K562 (cell line): ENCODE data around the gene DIP2A. TPM values are rescaled to one million over a fixed set of nuclear protein-coding genes. Genes with fewer than 3 reads are reported as not detected.

ENCODE experiments used
- ATAC-seq: fragments of 200-7000 bp; cut with Tn5 transposase; 3 replicates; pipeline ENCODE4 v1.9.1; 2020; ENCODE audit warnings: moderate library complexity
- BruUV-seq: library from RNA; stranded (reverse); fragments of 400-500 nt; replicated peaks from 2 replicates; lab custom pipeline; 2021; lab: Mats Ljungman, UMichigan
- CTCF ChIA-PET: fragments of 300-600 bp; formaldehyde crosslinking; extraction: SDS; loops from one replicate; lab custom pipeline; 2021; ENCODE audit warnings: low intra/inter-chr PET ratio; lab: Yijun Ruan, JAX
- POLR2A ChIA-PET: fragments of 300-600, 350-650 bp; sonication (Branson Sonifier 250); formaldehyde crosslinking; extraction: SDS; loops from one replicate; lab custom pipeline; 2021; ENCODE audit warnings: antibody characterized with exemption, inconsistent platforms; lab: Yijun Ruan, JAX
- DNase-seq, 4 experiments: peaks; one replicate each; pipeline versions ENCODE4 v3.0.0 to v3.0.0-alpha.2; 2011 to 2018; ENCODE audit warnings: low spot score in 3 of 4, mixed read lengths in 3 of 4; ENCODE audit errors: extremely low read depth in 1 of 4
- FAIRE-seq: peaks from 2 replicates; lab custom pipeline; 2011; peaks lifted over from hg19 to GRCh38; lab: Jason Lieb, UNC
- H2AFZ ChIP-seq: 2 replicates; pipeline ENCODE4 v1.6.0; 2011; ENCODE audit warnings: low read depth, low read length, control low read depth, inconsistent platforms
- H3K27ac ChIP-seq: fragments of 200-600 bp; 3 replicates; pipeline ENCODE4 v1.8.0; 2011; ENCODE audit warnings: low read depth, mild to moderate bottlenecking, control low read depth, inconsistent platforms, low read length, moderate library complexity, mixed read lengths; ENCODE audit errors: extremely low read depth
- H3K27me3 ChIP-seq, 2 experiments: fragments of 300-600 bp in 1 of 2; 2 replicates in 1 of 2; 3 replicates in 1 of 2; pipeline versions ENCODE4 v1.6.0 to v1.8.0; 2011; ENCODE audit warnings: inconsistent platforms in 2 of 2, low read length in 2 of 2, mild to moderate bottlenecking in 1 of 2, mixed read lengths in 1 of 2, moderate library complexity in 1 of 2; ENCODE audit not compliant: control insufficient read depth in 2 of 2, insufficient read depth in 2 of 2
- H3K36me3 ChIP-seq: fragments of 300-600 bp; 3 replicates; pipeline ENCODE4 v1.8.0; 2011; ENCODE audit warnings: mild to moderate bottlenecking, low read length, inconsistent platforms; ENCODE audit not compliant: control insufficient read depth, insufficient read depth
- H3K4me1 ChIP-seq, 2 experiments: fragments of 200-600 bp in 1 of 2; replicated peaks in 1 of 2; 2 replicates in 1 of 2; 3 replicates in 1 of 2; pipeline versions ENCODE4 v1.5.1 to v1.8.0; 2011; ENCODE audit warnings: inconsistent platforms in 2 of 2, low read length in 2 of 2, mild to moderate bottlenecking in 1 of 2, mixed read lengths in 1 of 2, moderate library complexity in 1 of 2; ENCODE audit not compliant: control insufficient read depth in 2 of 2, insufficient read depth in 2 of 2
- H3K4me2 ChIP-seq: 2 replicates; pipeline ENCODE4 v1.6.1; 2011; ENCODE audit warnings: low read length, control low read depth, inconsistent platforms, mixed read lengths; ENCODE audit not compliant: insufficient read depth
- H3K4me3 ChIP-seq: fragments of 200-600 bp; sonication (generic), shearing (Covaris generic); 2 replicates; pipeline ENCODE4 v1.5.1; 2016; ENCODE audit warnings: control low read depth, inconsistent platforms
- H3K79me2 ChIP-seq: fragments of 200-600 bp; 3 replicates; pipeline ENCODE4 v1.8.0; 2011; ENCODE audit warnings: low read length, inconsistent platforms; ENCODE audit not compliant: control insufficient read depth, insufficient read depth
- H3K9ac ChIP-seq, 2 experiments: 2 replicates each; pipeline versions ENCODE4 v1.6.0 to v1.6.1; 2011; ENCODE audit warnings: low read depth in 2 of 2, low read length in 2 of 2, control low read depth in 1 of 2, inconsistent platforms in 1 of 2, mild to moderate bottlenecking in 1 of 2, mixed read lengths in 1 of 2; ENCODE audit not compliant: insufficient read depth in 1 of 2
- H3K9me1 ChIP-seq: one replicate; pipeline ENCODE4 v1.6.0; 2011; ENCODE audit warnings: inconsistent platforms, mild to moderate bottlenecking, low read length, moderate library complexity; ENCODE audit not compliant: control insufficient read depth, insufficient read depth
- H3K9me3 ChIP-seq: replicated peaks from 2 replicates; pipeline ENCODE4 v1.5.1; 2011; ENCODE audit warnings: low read depth, low read length, inconsistent platforms; ENCODE audit not compliant: control insufficient read depth, insufficient read depth
- H4K20me1 ChIP-seq: replicated peaks from 2 replicates; pipeline ENCODE4 v1.6.1; 2011; ENCODE audit warnings: low read length, inconsistent platforms, mixed read lengths; ENCODE audit not compliant: control insufficient read depth, insufficient read depth
- NBN ChIP-seq: fragments of 450-650 bp; IDR thresholded peaks from 2 replicates; pipeline ENCODE4 v1.6.1; 2016; ENCODE audit warnings: low read depth, mild to moderate bottlenecking
- POLR2A ChIP-seq: fragments of 450-650 bp; conservative IDR thresholded peaks from 2 replicates; pipeline ENCODE4 v1.6.1; 2016
- RBM14 ChIP-seq: fragments of 200-400 bp; formaldehyde crosslinking; IDR thresholded peaks from 2 replicates; pipeline ENCODE4 v1.6.1; 2018; ENCODE audit warnings: low read depth, mild to moderate bottlenecking, low read length, moderate library complexity, borderline replicate concordance; ENCODE audit not compliant: insufficient read depth
- SMARCC2 ChIP-seq: fragments of 450-650 bp; IDR thresholded peaks from 2 replicates; pipeline ENCODE4 v1.6.1; 2017; ENCODE audit warnings: antibody characterized with exemption, moderate library complexity, mild to moderate bottlenecking, low read depth
- ZNF280A ChIP-seq: fragments of 450-650 bp; IDR thresholded peaks from 2 replicates; pipeline ENCODE4 v1.6.1; 2018; ENCODE audit warnings: mild to moderate bottlenecking, low read depth; ENCODE audit not compliant: partially characterized antibody
- ZNF780A ChIP-seq: fragments of 250-450 bp; sonication (Bioruptor Pico); IDR thresholded peaks from 2 replicates; pipeline ENCODE4 v1.5.0; 2021; ENCODE audit warnings: mild to moderate bottlenecking
- WGBS: fragments of 100-300 bp; shearing (Covaris generic); methylation state at CpG from one replicate; pipeline ENCODE4 v1.1.6; 2016; ENCODE audit warnings: low coverage, mixed read lengths; ENCODE audit not compliant: insufficient coverage; ENCODE audit errors: missing lambda C conversion rate; 5-methylcytosine and 5-hydroxymethylcytosine counted together
- in situ Hi-C: fragments of 300-500 bp; cut with MboI; formaldehyde crosslinking; loops from 4 replicates; pipeline ENCODE4 v1.15.0; 2018; ENCODE audit warnings: inconsistent platforms, mixed read lengths
- intact Hi-C: fragments of 100-400 bp; cut with micrococcal nuclease; formaldehyde crosslinking; loops from 2 replicates; pipeline ENCODE4 v1.14.2; 2022
- polyA plus RNA-seq, 8 experiments: library from polyadenylated mRNA; depleted of rRNA in 4 of 8; stranded (reverse) in 5 of 8; unstranded in 3 of 8; fragments of >200 nt; fragmentation: Nextera tagmentation in 2 of 8; fragmentation: Illumina TruSeq in 1 of 8; extraction: Ambion mirVana in 2 of 8; extraction: Trizol in 1 of 8; gene quantifications; 2 replicates each; pipeline versions ENCODE4 v1.2.1 to v1.2.3, GENCODE V29; 2011 to 2014; ENCODE audit warnings: inconsistent platforms in 1 of 8, missing spikeins in 1 of 8
- total RNA-seq, 7 experiments: library from RNA; depleted of rRNA in 6 of 7; stranded (reverse); fragments of >200 nt in 6 of 7; fragmentation: Illumina TruSeq in 2 of 7; extraction: Trizol in 2 of 7; gene quantifications; 2 replicates each; pipeline versions ENCODE4 v1.2.1 to v1.2.3, GENCODE V29; 2011 to 2021; ENCODE audit warnings: low replicate concordance in 1 of 7
- TF ChIP-seq, protein P1 (sequence below): fragments of 250-450 bp; sonication (Bioruptor Pico); IDR thresholded peaks from 2 replicates; pipeline ENCODE4 v1.9.0; 2021; ENCODE audit warnings: mild to moderate bottlenecking, inconsistent platforms

DIP2A gene
- total and polyA plus RNA-seq, 9 of the 15 experiments (the other 6 are each of a cell fraction or from before 2014, with no cell fraction given): 4.3 to 34.5 (median 20.3) TPM

DNA sequence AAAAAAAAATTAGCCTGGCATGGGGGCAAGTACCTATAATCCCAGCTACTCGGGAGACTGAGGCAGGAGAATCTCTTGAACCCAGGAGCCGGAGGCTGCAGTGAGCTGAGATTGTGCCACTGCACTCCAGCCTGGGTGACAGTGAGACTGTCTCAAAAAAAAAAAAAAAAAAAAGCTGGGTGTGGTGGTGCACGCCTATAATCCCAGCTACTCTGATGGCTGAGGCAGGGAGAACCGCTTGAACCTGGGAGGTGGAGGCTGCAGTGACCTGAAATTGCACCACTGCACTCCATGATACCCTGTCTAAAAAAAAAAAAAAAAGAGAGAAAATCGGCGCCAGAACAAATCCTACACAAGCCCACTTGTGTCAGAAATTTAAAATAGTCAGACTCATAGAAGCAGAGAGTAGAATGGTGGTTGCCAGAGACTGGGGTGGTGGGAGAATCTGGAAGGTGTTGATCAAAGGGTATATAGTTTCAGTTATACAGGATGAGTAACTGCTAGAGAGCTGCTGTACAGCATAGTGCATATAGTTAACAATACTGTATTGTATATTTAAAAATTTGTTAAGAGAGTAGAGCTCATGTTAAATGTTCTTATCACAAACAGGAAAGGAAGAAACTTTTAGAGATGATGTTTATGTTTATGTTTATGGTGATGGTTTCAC is 9.6 kb downstream of the DIP2A start:
- H3K79me2 ChIP-seq: peaks cover 5% of the 10 kb centered on the region; the same call in 1 of the 3 replicates
- no peaks in the 10 kb centered on the region; the same call in 1 of the 2 replicates for H4K20me1 ChIP-seq
- no peaks in the 10 kb centered on the region for H3K9me1 ChIP-seq
- H3K27me3 ChIP-seq: no peaks in the 10 kb centered on the region
- WGBS: 66% methylated on average over 5 of the region's 6 CpGs
- H3K27ac ChIP-seq: no peak overlapping the region
- no peak for DNase-seq
- ATAC-seq: no peak; the same call in 2 of the 3 replicates
- H3K4me2 ChIP-seq: no peak overlapping the region
- no TSS peak for BruUV-seq
- no peaks in the 10 kb centered on the region for H3K4me1 ChIP-seq
- peaks cover 38% of the 10 kb centered on the region; the same call in 2 of the 3 replicates for H3K36me3 ChIP-seq
- ChIA-PET CTCF (no interaction called here), POLR2A (interaction anchor here (1.0 to 6.3 kb wide), 6 partner anchors 10 to 172 kb away, joined by 3 to 47 read pairs (median 3); partner anchors contain the start of gene DIP2A)
- H3K4me3 ChIP-seq: no peak overlapping the region
- FAIRE-seq: no peak
- 0 out of 2 replicates have a peak, but pooled peaks have one; percentile 20 for TF ChIP-seq POLR2A
- no peak for TF ChIP-seq RBM14
- no peak for TF ChIP-seq ZNF280A
- TF ChIP-seq ZNF780A (CRISPR knock-in tag): no peak
- no peak for TF ChIP-seq NBN
- TF ChIP-seq, protein P1, sequence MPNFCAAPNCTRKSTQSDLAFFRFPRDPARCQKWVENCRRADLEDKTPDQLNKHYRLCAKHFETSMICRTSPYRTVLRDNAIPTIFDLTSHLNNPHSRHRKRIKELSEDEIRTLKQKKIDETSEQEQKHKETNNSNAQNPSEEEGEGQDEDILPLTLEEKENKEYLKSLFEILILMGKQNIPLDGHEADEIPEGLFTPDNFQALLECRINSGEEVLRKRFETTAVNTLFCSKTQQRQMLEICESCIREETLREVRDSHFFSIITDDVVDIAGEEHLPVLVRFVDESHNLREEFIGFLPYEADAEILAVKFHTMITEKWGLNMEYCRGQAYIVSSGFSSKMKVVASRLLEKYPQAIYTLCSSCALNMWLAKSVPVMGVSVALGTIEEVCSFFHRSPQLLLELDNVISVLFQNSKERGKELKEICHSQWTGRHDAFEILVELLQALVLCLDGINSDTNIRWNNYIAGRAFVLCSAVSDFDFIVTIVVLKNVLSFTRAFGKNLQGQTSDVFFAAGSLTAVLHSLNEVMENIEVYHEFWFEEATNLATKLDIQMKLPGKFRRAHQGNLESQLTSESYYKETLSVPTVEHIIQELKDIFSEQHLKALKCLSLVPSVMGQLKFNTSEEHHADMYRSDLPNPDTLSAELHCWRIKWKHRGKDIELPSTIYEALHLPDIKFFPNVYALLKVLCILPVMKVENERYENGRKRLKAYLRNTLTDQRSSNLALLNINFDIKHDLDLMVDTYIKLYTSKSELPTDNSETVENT (CRISPR knock-in tag): no peak
- TF ChIP-seq SMARCC2: no peak
- H2AFZ ChIP-seq: no peak overlapping the region
- in situ Hi-C loops: no loop called here
- intact Hi-C loops: loop anchor here (10.0 kb wide), 1 partner anchor 323 kb away; no protein-coding TSS in a partner anchor
- H3K9ac ChIP-seq: no peak overlapping the region
- H3K9me3 ChIP-seq: no peaks in the 10 kb centered on the region
